ENCODE data around the gene UGT2B7.

- no peak for TF ChIP-seq POLR2AphosphoS5 (IDR thresholded peaks at IDR 0.05; ENCODE audit: low read depth, low read length)
- TF ChIP-seq, protein P1, sequence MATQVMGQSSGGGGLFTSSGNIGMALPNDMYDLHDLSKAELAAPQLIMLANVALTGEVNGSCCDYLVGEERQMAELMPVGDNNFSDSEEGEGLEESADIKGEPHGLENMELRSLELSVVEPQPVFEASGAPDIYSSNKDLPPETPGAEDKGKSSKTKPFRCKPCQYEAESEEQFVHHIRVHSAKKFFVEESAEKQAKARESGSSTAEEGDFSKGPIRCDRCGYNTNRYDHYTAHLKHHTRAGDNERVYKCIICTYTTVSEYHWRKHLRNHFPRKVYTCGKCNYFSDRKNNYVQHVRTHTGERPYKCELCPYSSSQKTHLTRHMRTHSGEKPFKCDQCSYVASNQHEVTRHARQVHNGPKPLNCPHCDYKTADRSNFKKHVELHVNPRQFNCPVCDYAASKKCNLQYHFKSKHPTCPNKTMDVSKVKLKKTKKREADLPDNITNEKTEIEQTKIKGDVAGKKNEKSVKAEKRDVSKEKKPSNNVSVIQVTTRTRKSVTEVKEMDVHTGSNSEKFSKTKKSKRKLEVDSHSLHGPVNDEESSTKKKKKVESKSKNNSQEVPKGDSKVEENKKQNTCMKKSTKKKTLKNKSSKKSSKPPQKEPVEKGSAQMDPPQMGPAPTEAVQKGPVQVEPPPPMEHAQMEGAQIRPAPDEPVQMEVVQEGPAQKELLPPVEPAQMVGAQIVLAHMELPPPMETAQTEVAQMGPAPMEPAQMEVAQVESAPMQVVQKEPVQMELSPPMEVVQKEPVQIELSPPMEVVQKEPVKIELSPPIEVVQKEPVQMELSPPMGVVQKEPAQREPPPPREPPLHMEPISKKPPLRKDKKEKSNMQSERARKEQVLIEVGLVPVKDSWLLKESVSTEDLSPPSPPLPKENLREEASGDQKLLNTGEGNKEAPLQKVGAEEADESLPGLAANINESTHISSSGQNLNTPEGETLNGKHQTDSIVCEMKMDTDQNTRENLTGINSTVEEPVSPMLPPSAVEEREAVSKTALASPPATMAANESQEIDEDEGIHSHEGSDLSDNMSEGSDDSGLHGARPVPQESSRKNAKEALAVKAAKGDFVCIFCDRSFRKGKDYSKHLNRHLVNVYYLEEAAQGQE (IDR thresholded peaks at IDR 0.05; ENCODE audit: insufficient read depth in 1 of 2, low read depth in 2 of 2, low read length in 1 of 2) = no peak
Observed at GRCh38 chr4:69057620-69058409, 38.5 kb upstream of the UGT2B7 start.
